Endothelial cell of umbilical vein (primary cell): ENCODE results near the gene ZNF225. TPM values are rescaled to one million over a fixed set of nuclear protein-coding genes. Genes with fewer than 3 reads are reported as not detected.

ENCODE experiments used
- BruUV-seq: library from RNA; stranded (reverse); fragments of 400-500 nt; replicated peaks from 2 replicates; lab custom pipeline; 2021; lab: Mats Ljungman, UMichigan
- CTCF ChIA-PET: fragments of 300-600, 350-600 bp; sonication (Branson Sonifier 250); formaldehyde crosslinking; loops from one replicate; lab custom pipeline; 2021; ENCODE audit warnings: antibody characterized with exemption, inconsistent platforms; lab: Charles Lee
- POLR2A ChIA-PET: fragments of 300-600, 350-600 bp; sonication (Branson Sonifier 250); formaldehyde crosslinking; loops from one replicate; lab custom pipeline; 2021; ENCODE audit warnings: antibody characterized with exemption, inconsistent platforms; lab: Charles Lee
- DNase-seq: peaks from one replicate; pipeline ENCODE4 v3.0.0-alpha.2; 2011; ENCODE audit warnings: low read depth, low spot score
- FAIRE-seq: peaks from 2 replicates; lab custom pipeline; 2011; peaks lifted over from hg19 to GRCh38; lab: Jason Lieb, UNC
- H2AFZ ChIP-seq: 2 replicates; pipeline ENCODE4 v1.6.0; 2012; ENCODE audit warnings: low read depth, low read length, control low read depth, inconsistent platforms
- H3K27ac ChIP-seq: 2 replicates; pipeline ENCODE4 v1.5.1; 2011; ENCODE audit warnings: low read depth, mild to moderate bottlenecking, control low read depth, low read length, moderate library complexity; ENCODE audit not compliant: insufficient read depth
- H3K27me3 ChIP-seq, 2 experiments: 2 replicates each; pipeline versions ENCODE4 v1.6.0 to v1.6.1; 2011; ENCODE audit warnings: low read length in 2 of 2, mixed read lengths in 1 of 2; ENCODE audit not compliant: control insufficient read depth in 2 of 2, insufficient read depth in 2 of 2
- H3K36me3 ChIP-seq, 2 experiments: 2 replicates in 1 of 2; 3 replicates in 1 of 2; pipeline ENCODE4 v1.5.1; 2011; ENCODE audit warnings: low read length in 2 of 2, mild to moderate bottlenecking in 1 of 2, moderate library complexity in 1 of 2; ENCODE audit not compliant: control insufficient read depth in 2 of 2, insufficient read depth in 2 of 2; ENCODE audit errors: extremely low read depth in 1 of 2
- H3K4me1 ChIP-seq: 3 replicates; pipeline ENCODE4 v1.5.1; 2011; ENCODE audit warnings: mild to moderate bottlenecking, low read length; ENCODE audit not compliant: control insufficient read depth, insufficient read depth; ENCODE audit errors: extremely low read depth
- H3K4me2 ChIP-seq: 2 replicates; pipeline ENCODE4 v1.6.1; 2011; ENCODE audit warnings: low read length, control low read depth, mixed read lengths; ENCODE audit not compliant: insufficient read depth
- H3K4me3 ChIP-seq, 3 experiments: fragments of 200-600 bp in 1 of 3; sonication (generic), shearing (Covaris generic) in 1 of 3; replicated peaks in 1 of 3; 2 replicates each; pipeline ENCODE4 v1.5.1; 2011 to 2016; ENCODE audit warnings: control low read depth in 3 of 3, low read length in 3 of 3, mild to moderate bottlenecking in 2 of 3, inconsistent platforms in 1 of 3, low read depth in 1 of 3, moderate library complexity in 1 of 3; ENCODE audit not compliant: insufficient read depth in 1 of 3
- H3K79me2 ChIP-seq: 2 replicates; pipeline ENCODE4 v1.6.0; 2012; ENCODE audit warnings: low read length, inconsistent platforms; ENCODE audit not compliant: control insufficient read depth, insufficient read depth
- H3K9ac ChIP-seq: replicated peaks from 2 replicates; pipeline ENCODE3; 2011; ENCODE audit warnings: low read length, control low read depth; ENCODE audit not compliant: insufficient read depth; ENCODE audit errors: extremely low read depth
- H3K9me1 ChIP-seq: replicated peaks from 3 replicates; pipeline ENCODE4 v1.6.0; 2011; ENCODE audit warnings: mild to moderate bottlenecking, low read length; ENCODE audit not compliant: control insufficient read depth, insufficient read depth; ENCODE audit errors: extremely low read depth
- H3K9me3 ChIP-seq: replicated peaks from 2 replicates; pipeline ENCODE4 v1.5.1; 2012; ENCODE audit warnings: low read length, inconsistent platforms; ENCODE audit not compliant: control insufficient read depth, insufficient read depth
- H4K20me1 ChIP-seq: replicated peaks from 2 replicates; pipeline ENCODE3; 2011; ENCODE audit warnings: mild to moderate bottlenecking, low read length; ENCODE audit not compliant: control insufficient read depth, insufficient read depth; ENCODE audit errors: extremely low read depth
- CTCF ChIP-seq, 2 donors: IDR thresholded peaks; 1 replicate in 1 of 2; 2 replicates in 1 of 2; pipeline ENCODE4 v1.5.1; 2011; ENCODE audit warnings: low read length in 2 of 2, mild to moderate bottlenecking in 2 of 2, moderate library complexity in 2 of 2, control low read depth in 1 of 2, inconsistent platforms in 1 of 2, low read depth in 1 of 2; ENCODE audit not compliant: insufficient read depth in 1 of 2; ENCODE audit errors: extremely low read depth in 1 of 2
- EZH2 ChIP-seq: IDR thresholded peaks from 2 replicates; pipeline ENCODE4 v1.6.1; 2012; ENCODE audit warnings: borderline replicate concordance, low read depth, mild to moderate bottlenecking, moderate library complexity, low read length, inconsistent platforms; ENCODE audit not compliant: severe bottlenecking
- FOS ChIP-seq: IDR thresholded peaks from 2 replicates; pipeline ENCODE4 v1.6.1; 2011; ENCODE audit warnings: mild to moderate bottlenecking, low read length, moderate library complexity, borderline replicate concordance; ENCODE audit not compliant: insufficient read depth
- GATA2 ChIP-seq: IDR thresholded peaks from 2 replicates; pipeline ENCODE4 v1.7.0; 2011; ENCODE audit warnings: low read depth, mild to moderate bottlenecking, moderate library complexity, mixed read lengths, low read length; ENCODE audit not compliant: insufficient read length, insufficient read depth
- JUN ChIP-seq: IDR thresholded peaks from 2 replicates; pipeline ENCODE4 v1.6.1; 2011; ENCODE audit warnings: borderline replicate concordance, low read depth; ENCODE audit not compliant: insufficient read length, insufficient read depth
- MAX ChIP-seq: IDR thresholded peaks from 2 replicates; pipeline ENCODE4 v1.6.1; 2011; ENCODE audit not compliant: insufficient read depth, insufficient read length
- MYC ChIP-seq: IDR thresholded peaks from one replicate; pipeline ENCODE4 v1.6.1; 2011; ENCODE audit warnings: mild to moderate bottlenecking, low read depth, low read length
- POLR2A ChIP-seq: IDR thresholded peaks from 2 replicates; pipeline ENCODE4 v1.6.1; 2012; ENCODE audit warnings: low read depth, mild to moderate bottlenecking, control low read depth, low read length
- POLR2AphosphoS5 ChIP-seq: IDR thresholded peaks from 2 replicates; pipeline ENCODE4 v1.6.1; 2012; ENCODE audit warnings: low read depth, mild to moderate bottlenecking, control low read depth, low read length, moderate library complexity; ENCODE audit not compliant: insufficient read depth
- dilution Hi-C: fragments of 300-500 bp; cut with MboI; formaldehyde crosslinking; loops from one replicate; pipeline ENCODE4 v1.15.0; 2019; ENCODE audit warnings: low sequenced_read_pairs; ENCODE audit not compliant: extremely low pct_ligation_motif_present
- intact Hi-C: fragments of 100-400 bp; cut with micrococcal nuclease; formaldehyde crosslinking; loops from one replicate; pipeline ENCODE4 v1.10.0; 2022
- polyA plus RNA-seq, 4 experiments: library from polyadenylated mRNA; depleted of rRNA in 3 of 4; stranded (reverse) in 3 of 4; unstranded in 1 of 4; fragments of >200 nt; gene quantifications; 2 replicates each; pipeline versions ENCODE4 v1.2.1 to v1.2.3, GENCODE V29; 2011 to 2012; ENCODE audit warnings: missing spikeins in 1 of 4
- total RNA-seq: library from RNA; stranded (reverse); gene quantifications from 2 replicates; pipeline ENCODE4 v1.2.3, GENCODE V29; 2021

ZNF225 gene
- total and polyA plus RNA-seq, 2 donors (not counting 3 experiments of a cell fraction or from before 2014, with no cell fraction given), result 0.92 to 3.9 TPM

GRCh38 chr19:44131955-44132354 lies 18.8 kb downstream of the ZNF225 start:
- Histone ChIP-seq H4K20me1 (no peaks in the 10 kb centered on the region), H3K27me3 (no peaks in the 10 kb centered on the region), H2AFZ (no peak overlapping the region), H3K9ac (no peak overlapping the region), H3K27ac (no peak overlapping the region), H3K4me3 (no peak overlapping the region), H3K9me1 (no peaks in the 10 kb centered on the region), H3K36me3 (peaks cover 2 to 10% of the 10 kb centered on the region in 2 experiments), H3K4me2 (no peak overlapping the region), H3K9me3 (peaks cover 6% of the 10 kb centered on the region), H3K79me2 (no peaks in the 10 kb centered on the region), H3K4me1 (no peaks in the 10 kb centered on the region)
- no TSS peak for BruUV-seq
- ChIA-PET CTCF (no interaction called here), POLR2A (no interaction called here)
- dilution Hi-C loops (no loop called here), intact Hi-C loops (no loop called here)
- no peak for TF ChIP-seq GATA2
- no peak for TF ChIP-seq CTCF (IDR thresholded peaks at IDR 0.05; ENCODE audit: extremely low read depth in 1 of 2, insufficient read depth in 1 of 2, low read depth in 1 of 2, low read length in 2 of 2)
- TF ChIP-seq MAX, result no peak
- TF ChIP-seq JUN, result no peak
- TF ChIP-seq POLR2AphosphoS5, result no peak
- TF ChIP-seq EZH2, result no peak
- no peak for TF ChIP-seq POLR2A
- TF ChIP-seq FOS, result no peak
- no peak for TF ChIP-seq MYC
- DNase-seq (no peak), FAIRE-seq (no peak)
